H1 (cell line): ENCODE data around the gene TEX264.
"Not testable (repeated sequence)": the region's sequence is repeated elsewhere in the genome, so short reads cannot be mapped to it uniquely, and the experiment has no call there.

Experiments used
- CHD1 ChIP-seq: IDR thresholded peaks from 2 replicates; pipeline ENCODE4 v1.6.1; 2012; ENCODE audit warnings: low read depth, low read length, improper control_type of control experiment
- CREB1 ChIP-seq: IDR thresholded peaks from 2 replicates; pipeline ENCODE4 v1.6.1; 2012; ENCODE audit warnings: inconsistent platforms
- CTCF ChIP-seq, 3 experiments: IDR thresholded peaks; 1 replicate in 2 of 3; 2 replicates in 1 of 3; pipeline versions ENCODE4 v1.5.1 to v1.6.1; 2011; ENCODE audit warnings: low read length in 3 of 3, mild to moderate bottlenecking in 3 of 3, inconsistent platforms in 2 of 3, low read depth in 1 of 3, moderate library complexity in 1 of 3; ENCODE audit not compliant: insufficient read depth in 1 of 3; ENCODE audit errors: control extremely low read depth in 1 of 3
- E2F6 ChIP-seq: IDR thresholded peaks from 2 replicates; pipeline ENCODE4 v1.6.1; 2012; ENCODE audit warnings: inconsistent platforms
- EGR1 ChIP-seq: IDR thresholded peaks from 2 replicates; pipeline ENCODE4 v1.6.1; 2011; ENCODE audit warnings: low read depth, low read length, borderline replicate concordance
- POLR2A ChIP-seq, 2 experiments: IDR thresholded peaks; 1 replicate in 1 of 2; 2 replicates in 1 of 2; pipeline ENCODE4 v1.6.1; 2011; ENCODE audit warnings: low read depth in 2 of 2, low read length in 2 of 2, mild to moderate bottlenecking in 2 of 2; ENCODE audit errors: control extremely low read depth in 1 of 2
- POLR2AphosphoS5 ChIP-seq: IDR thresholded peaks from 2 replicates; pipeline ENCODE4 v1.6.1; 2011; ENCODE audit warnings: low read depth, low read length
- RAD21 ChIP-seq, 2 experiments: IDR thresholded peaks in 1 of 2; conservative IDR thresholded peaks in 1 of 2; 2 replicates each; pipeline ENCODE4 v1.6.1; 2011; ENCODE audit warnings: low read depth in 2 of 2, low read length in 2 of 2, improper control_type of control experiment in 1 of 2, inconsistent platforms in 1 of 2, mild to moderate bottlenecking in 1 of 2, moderate library complexity in 1 of 2
- RNF2 ChIP-seq: fragments of 200-900, 300-1000 bp; sonication (generic); IDR thresholded peaks from 2 replicates; pipeline ENCODE4 v1.7.1; 2016; ENCODE audit warnings: borderline replicate concordance, low read depth, mild to moderate bottlenecking, antibody characterized with exemption, low read length; ENCODE audit not compliant: poor library complexity, severe bottlenecking; ENCODE audit errors: missing control alignments
- SIRT6 ChIP-seq: IDR thresholded peaks from one replicate; pipeline ENCODE4 v1.7.1; 2012; ENCODE audit warnings: low read length, inconsistent platforms
- TBP ChIP-seq: IDR thresholded peaks from 2 replicates; pipeline ENCODE4 v1.6.1; 2011; ENCODE audit warnings: low read depth, low read length, improper control_type of control experiment
- USF2 ChIP-seq: IDR thresholded peaks from 2 replicates; pipeline ENCODE4 v1.6.1; 2011; ENCODE audit warnings: low read length, improper control_type of control experiment

GRCh38 chr3:51652103-51652502 is 18.9 kb upstream of the TEX264 start:
- not testable (repeated sequence) for TF ChIP-seq POLR2AphosphoS5; CTCF (IDR thresholded peaks at IDR 0.05; ENCODE audit: control extremely low read depth in 1 of 3, insufficient read depth in 1 of 3, low read depth in 1 of 3, low read length in 3 of 3); TBP; EGR1; E2F6; USF2; SIRT6; RNF2; CHD1; POLR2A (IDR thresholded peaks at IDR 0.05; ENCODE audit: control extremely low read depth in 1 of 2, low read depth in 2 of 2, low read length in 2 of 2); RAD21 (IDR thresholded peaks at IDR 0.05 in 1 of 2, conservative IDR thresholded peaks at IDR 0.05 in 1 of 2; ENCODE audit: low read depth in 2 of 2, low read length in 2 of 2); CREB1
